ENCODE results near the gene TMEM121.

Gene TMEM121
- 0 to 0.17 (median 0) reads per million in 18 experiments for total RNA-seq

DNA sequence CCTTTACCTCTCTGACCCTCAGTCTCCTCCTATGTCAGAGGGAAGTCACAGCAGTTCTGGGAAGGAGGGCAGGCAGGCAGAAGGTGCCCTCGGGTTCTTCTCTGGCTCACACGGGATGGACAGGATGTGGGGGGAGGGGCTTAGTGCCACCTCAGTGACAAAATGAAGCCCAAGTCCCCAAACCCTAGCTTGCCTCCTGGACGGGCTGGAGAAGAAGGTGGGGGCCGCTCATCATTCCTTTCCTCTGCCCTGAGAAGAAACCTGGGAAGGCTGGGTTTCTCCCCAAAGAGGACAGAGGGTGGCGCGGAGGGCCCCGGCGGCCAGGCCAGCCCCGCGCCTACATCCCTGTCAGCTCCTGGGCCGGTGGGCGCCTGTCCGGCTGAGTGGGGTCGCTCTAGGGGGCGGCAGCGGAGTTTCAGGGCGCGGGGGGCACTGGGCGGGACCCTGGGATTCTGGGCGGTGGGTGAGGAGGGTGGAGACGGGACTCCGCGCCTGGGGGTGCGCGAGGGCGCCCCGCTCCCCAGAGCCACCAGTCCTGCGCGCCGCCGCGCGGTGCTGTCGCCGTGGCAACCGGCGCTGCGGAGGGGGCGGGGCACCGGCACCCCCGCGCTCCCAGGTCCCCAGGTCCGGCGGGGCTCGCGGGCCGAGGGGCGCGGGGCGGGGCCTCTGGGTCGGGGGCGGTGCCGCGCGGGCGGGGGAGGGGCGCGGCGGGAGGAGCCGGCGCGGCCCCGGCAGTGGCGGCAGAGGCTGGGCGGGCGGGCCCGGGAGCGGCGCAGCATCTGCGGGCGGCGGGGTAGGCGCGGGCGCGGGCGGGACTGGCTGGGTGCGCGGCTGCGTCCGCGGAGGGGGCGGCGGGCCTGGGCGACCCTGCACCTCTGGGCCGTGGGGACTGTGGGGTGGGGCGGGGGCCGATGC is at the start of gene TMEM121:
TSS of gene TMEM121 (plus strand) at position 723 of the 915 bp plus-strand sequence. CDS start 2,252 bp downstream, outside the sequence.
- DNase-seq: no peak

DNA sequence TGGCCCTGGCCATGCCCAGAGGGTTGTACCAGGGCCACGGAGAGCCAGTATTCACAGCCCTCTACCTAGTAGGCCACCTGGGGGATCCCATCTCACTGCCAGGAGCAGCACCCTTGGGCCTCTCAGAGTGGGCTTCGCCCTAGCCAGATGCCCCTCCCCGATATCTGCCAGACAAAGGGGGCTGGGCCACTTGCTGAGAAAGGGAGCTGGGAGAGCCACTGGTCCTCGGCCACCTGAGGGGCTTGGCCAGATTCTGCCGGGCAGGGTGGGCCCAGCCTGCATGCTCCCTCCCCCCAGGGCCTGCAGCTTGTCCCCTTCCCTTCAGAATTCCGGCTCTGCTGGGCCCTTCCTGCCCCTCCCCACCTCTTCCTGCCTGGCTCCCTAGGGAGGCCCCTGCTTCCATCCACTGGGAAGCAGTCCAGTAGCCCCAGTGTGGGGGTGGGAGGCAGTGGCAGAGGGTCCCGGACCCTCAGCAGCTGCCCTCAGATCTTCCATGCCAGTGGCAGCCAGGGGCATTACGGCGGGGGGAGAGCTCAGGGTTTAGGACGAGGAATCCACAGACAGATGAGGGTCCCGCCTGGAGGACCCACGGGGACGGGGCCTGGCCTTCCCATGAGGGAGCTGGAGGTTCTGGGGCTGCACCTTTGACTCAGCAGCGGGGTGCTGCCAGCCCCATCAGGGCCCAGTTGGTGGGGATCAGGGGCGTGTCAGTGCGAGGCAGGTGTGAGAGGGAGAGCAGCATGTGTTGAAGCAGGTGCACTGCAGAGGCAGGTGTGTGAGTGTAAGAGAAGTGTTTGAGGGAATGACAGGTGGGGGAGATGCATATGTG is 49.3 kb upstream of the TMEM121 start:
- DNase-seq: no peak

DNA sequence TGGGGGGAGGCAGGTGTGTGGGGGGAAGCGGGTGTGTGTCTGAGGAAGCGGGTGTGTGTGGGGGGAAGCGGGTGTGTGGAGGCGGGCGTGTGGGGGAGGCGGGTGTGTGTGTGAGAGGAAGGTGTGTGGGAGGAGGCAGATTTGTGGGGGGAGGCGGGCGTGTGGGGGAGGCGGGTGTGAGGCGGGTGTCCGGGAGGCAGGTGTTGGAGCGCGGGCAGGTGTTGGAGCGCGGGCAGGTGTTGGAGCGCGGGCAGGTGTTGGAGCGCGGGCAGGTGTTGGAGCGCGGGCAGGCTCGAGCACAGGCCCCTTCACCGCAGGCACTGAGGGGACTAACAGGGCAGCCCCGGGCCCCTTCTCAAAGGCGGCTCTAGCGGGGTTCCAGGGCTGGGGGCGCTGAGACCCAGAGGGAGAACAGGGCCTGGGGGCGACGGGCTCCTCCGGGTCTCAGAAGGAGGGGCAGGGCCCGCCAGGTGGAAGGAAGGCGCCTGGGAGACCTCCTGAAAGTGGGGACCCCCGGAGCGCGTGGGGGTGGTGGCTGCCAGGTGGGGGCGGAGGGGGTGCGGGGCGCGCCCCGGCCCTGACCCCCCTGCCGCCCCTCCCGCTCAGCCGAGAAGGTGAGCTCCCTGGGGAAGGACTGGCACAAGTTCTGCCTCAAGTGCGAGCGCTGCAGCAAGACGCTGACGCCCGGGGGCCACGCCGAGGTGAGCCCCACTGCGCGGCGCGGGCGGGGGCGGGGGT is 48.6 kb upstream of the TMEM121 start:
- DNase-seq: no peak

DNA sequence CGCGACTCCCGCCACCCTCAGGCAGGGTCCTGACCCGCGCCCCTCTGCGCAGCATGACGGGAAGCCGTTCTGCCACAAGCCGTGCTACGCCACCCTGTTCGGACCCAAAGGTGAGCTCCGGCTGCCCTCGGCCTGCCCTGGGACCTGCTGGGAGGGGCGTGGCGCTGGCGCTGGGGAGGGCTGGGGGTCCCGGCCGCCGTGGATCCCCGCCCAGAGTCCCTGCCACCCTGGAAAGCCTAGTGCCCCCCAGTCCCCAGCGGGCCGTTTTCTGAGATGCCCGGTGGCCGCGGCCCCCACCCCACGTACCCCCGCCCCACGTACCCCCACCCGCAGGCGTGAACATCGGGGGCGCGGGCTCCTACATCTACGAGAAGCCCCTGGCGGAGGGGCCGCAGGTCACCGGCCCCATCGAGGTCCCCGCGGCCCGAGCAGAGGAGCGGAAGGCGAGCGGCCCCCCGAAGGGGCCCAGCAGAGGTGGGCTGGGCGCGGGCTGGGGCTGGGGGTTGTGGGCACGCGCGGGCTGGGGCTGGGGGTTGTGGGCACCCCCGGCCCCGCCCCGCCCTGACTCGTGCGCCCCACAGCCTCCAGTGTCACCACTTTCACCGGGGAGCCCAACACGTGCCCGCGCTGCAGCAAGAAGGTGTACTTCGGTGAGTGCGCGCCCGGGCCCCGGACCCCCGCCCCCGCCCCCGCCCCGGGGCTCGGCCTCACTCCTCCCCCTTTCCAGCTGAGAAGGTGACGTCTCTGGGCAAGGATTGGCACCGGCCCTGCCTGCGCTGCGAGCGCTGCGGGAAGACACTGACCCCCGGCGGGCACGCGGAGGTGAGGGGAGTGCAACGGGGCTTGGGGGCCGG is 47.8 kb upstream of the TMEM121 start:
- DNase-seq: no peak

DNA sequence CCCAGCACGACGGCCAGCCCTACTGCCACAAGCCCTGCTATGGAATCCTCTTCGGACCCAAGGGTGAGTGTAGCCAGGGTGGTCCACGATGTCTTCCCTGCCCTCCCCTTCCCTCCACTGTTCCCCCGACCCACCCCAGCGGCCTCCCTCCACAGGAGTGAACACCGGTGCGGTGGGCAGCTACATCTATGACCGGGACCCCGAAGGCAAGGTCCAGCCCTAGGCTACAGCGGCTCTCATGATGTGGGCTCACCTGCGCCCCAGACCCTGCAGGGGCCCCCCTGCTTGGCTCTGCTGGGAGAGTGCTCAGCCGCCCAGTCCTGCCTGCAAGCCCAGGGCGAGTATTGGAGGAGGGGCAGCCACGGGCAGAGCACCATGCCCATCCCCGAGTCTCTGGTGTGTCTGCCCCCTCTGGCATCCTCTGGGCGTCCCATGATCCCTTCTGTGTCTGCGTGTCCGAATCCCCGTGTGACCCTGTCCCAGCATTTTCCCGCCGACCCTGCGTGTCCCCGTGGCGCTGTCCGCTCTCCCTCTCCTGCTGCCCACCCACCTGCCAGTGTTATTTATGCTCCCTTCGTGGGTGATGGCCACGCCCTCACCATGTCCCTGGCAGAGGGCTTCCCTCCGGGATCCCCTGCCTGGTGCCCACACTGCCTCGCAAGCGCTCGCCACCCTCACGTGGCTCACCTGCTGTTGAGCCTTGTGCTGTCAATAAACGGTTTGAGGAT is 46.8 kb upstream of the TMEM121 start:
- DNase-seq: no peak

DNA sequence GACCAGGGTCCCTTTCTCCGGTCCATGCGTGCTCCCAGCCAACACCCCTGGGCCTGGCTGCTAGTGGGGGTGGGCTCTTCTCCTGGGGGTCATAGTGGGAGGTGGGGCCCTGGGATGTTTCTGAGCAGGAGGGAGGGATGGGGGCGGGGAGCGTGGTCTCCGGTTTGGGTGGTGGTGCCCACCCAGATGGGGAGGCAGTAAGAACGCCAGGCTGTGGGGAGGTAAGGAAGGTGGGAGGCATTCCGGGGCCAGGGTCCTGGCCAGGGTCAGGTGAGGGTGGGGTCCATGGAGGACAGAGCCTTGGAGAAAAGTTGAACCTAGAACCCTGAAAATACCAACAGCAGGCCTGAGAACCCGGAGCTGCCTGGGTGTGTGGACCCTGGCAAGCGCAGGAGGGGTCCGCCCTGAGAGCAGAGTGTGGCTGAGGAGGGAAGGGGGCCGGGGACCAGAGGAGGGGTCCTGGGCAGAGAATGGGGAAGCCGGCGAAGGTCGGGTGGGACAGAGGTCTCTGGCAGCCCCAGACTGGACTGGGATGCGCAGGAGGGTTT is 46.1 kb upstream of the TMEM121 start:
- DNase-seq: no peak

DNA sequence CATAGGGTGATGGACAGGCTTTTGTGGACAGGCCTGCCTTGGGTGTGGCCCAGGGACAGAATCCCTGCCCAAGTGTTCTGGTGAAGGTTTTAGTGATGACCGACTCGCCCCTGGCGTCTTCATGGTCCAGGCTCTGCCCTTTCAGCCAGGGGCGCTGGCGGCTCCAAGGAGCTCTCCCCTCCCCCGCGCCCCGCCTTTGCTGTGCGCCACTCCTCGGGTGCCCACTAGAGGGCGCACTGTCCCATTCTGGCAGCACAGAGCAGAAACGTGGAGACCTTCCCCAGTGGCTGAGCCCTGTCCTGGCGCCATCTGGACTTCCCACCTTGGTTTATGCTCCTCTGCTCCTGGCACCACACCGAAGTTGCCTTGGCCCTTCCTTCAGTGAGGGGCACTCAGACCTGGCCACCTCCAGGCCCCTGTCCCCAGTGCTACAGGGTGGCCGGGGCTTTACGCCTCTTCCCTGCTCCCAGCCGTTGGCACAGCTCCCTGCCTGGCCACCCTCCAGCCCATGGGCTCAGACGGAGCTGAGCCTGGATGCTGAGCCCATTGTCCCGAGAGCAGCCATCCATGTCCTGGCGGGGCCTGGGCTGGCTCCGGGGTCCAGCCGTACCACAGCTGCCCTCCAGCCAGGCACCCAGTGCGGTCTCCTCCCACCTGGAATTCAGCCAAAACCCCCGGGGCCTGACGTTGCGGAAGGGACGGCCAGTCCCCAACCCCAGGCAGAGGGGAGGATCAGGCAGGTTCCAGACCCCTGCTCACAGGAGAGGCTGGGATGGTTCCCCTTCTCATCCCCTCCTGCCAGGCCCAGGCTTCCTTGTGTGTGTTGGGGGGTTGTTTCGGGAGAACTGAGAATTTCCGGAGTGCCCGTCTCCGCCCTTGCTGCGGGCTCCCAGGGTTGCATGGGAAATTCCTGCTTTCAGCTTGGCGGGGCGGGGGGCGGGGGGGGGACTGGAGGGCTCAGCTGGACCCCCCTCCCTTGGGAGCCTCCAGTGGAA is 45.3 kb upstream of the TMEM121 start:
- DNase-seq: peak; percentile 81 to 84

DNA sequence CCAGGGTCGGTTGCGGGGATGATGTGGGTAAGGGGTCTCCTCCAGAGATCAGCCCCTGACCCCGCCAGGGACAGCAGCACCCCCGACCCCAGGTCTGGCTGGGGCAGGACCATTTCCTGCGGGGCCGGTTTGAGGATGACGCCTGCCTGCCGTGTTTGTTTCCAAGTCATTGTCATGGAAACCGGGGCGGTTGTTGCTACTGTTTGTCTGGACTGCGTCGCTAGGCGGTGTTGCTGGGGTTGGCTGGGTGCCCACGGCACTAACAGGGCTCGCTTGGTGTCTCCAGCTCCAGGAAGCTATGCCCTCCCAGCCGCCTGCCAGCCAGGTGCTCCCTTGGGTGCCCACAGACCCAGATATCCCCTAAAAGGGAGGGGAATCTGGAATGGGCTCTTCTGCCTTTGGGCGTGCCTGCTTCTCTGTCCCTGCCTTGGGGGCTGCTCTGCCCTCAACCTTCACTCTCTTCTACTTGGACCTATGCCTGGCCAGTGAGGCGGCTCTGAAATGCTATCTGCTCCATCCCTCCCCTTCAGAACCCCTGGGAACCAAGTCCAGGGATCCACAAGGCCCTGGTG is 44.4 kb upstream of the TMEM121 start:
- peak; percentile 95 to 96 for DNase-seq

DNA sequence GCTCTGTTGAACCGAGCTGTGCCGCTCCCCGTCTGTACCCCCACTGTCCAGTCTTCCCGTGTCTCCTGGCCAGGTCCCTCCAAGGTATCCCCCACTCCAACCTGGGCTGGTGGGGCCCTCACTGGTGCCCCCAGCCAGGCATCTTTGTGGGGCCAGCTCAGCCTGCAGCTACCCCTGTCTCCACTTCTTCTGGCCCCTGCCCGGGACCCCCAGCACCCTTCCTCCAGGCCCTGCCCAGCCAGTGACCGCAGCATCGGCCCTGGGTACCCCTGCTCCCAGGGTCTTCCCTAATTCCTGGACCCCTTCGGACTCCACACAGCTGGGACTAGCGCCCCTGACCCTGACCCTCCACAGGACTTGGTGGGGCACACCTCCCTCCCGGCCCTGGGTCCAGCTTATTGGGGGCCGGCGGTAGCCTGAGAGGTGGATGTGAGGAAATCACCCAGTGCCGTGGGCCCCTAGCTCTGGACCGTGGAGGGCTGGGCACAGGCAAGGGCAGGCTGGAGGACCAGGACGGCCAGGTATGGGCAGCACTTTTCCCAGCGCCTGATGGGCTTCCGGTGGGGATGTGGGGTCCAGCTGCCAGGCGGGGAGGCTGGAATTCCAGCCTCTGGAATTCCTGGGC is 43.8 kb upstream of the TMEM121 start:
- DNase-seq: no peak

DNA sequence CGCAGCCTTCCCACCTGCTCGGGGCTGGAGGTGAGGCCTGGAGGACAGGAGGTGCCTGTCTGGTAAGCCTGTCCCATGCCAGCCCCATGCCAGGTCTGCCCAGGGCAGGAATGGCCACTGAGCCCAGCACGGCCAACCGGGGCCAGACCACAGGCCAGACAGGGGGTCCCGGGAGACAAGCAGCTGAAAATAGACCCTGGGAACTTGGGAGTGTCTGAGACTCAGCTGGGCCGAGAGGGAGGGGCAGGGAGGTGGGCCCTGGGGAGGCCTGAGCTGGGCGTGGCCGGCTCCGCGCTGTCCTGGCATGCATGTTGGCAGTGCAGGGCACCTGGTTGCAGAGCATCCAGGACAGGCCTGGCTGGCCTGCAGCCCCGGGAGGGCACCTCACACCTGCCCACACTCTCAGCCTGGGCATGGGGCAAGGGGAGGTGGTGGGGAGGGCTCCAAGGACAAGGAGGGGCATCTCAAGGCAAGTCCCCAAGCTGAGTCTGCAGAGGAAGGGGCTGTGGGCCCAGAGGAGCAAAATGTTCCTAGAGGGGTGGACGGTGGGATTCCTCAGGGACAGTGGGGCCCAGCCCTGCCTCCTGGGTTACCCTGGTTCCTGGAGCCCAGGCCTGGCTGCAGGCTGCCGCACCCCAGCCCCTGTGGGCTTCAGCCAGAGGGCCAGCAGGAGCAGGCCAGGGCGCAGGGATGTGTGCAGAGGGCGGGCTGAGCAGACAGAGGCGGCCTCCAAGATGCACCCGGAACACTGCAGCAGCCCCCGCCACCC is 42.9 kb upstream of the TMEM121 start:
- no peak for DNase-seq

DNA sequence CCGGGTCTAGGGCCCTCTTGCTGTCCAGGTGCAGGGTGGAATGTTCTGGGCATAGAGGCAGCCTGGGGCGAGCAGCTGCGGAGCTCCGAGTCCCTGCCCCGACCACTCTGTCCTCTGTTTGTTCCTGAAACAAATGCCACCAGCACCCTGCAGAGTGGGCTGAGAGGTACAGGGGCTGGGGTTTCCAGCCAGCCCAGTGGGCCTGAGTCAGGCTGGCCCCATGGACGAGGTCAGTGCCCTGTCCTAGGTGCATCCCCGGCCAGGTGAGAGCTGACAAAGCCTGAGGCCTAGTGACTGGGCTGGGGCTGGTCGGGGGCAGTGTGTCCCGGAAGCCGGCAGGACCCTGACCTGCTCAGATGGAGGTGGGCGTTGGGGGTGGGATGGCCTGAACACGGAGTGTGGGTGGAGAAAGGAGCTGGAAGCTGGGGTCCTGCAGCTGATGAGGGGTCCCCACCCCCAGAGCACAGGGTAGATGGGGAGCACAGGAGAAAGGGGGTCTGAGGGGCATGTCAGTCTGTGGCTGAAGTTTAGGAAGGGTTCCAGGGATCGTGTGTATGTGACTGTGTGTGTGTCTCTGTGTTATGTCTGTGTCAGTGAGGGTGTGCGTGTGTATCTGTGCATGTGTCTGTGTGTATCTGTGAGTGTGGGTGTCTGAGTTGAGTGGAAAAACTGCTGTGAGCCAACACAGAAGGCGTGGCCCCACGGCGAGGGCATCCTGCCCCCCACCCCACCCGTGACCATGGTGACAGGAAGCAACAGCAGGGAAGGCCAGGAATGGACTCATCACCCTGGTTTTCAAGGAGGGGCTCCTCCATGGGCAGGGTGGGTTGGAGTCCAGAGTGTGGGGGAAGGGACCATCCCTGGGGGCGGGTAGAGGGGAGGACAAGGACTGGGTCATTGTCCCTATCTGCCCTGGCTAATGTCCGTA is 42.0 kb upstream of the TMEM121 start:
- peak in 1 of 2 donors; percentile 4 for DNase-seq

DNA sequence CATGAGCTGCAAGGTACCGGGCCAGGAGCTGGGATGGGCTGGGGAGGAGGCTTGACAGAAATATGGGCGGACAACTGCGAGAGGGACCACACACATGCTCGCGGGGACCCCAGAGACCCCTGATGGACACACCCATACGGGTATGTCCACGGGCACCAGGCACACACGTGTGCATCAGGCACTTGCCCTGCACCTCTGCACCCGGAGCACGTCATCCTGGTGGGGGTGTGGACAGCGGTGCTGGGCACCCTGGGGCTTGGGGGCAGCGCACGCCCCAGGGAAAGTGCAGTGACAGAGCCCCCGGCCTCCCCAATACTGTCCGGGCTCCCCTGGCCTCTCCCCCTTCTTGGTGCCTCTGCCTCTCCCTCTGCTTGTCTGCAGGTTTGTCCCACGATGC is 41.4 kb upstream of the TMEM121 start:
- no peak for DNase-seq

DNA sequence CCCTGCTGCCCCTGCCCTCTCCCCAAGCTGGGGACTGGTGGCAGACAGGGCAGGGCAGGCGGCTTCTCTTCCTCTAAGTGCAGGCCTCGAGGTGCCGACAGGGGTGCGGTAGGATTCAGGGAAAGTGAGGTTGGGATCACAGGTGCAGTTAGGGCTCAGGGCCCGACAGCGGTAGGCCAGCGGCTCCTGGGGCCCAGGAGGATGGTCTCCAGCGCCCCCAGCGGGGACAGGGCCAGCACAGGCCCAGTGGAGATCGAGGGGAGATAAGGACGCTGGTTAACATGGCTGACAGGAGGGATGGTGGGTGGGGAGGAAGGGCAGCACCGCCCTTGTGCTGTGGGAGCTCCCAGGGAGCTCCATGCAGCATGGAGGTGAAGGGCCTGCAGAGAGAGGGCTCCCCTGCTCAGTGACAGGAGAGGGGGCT is 40.6 kb upstream of the TMEM121 start:
- no peak for DNase-seq

DNA sequence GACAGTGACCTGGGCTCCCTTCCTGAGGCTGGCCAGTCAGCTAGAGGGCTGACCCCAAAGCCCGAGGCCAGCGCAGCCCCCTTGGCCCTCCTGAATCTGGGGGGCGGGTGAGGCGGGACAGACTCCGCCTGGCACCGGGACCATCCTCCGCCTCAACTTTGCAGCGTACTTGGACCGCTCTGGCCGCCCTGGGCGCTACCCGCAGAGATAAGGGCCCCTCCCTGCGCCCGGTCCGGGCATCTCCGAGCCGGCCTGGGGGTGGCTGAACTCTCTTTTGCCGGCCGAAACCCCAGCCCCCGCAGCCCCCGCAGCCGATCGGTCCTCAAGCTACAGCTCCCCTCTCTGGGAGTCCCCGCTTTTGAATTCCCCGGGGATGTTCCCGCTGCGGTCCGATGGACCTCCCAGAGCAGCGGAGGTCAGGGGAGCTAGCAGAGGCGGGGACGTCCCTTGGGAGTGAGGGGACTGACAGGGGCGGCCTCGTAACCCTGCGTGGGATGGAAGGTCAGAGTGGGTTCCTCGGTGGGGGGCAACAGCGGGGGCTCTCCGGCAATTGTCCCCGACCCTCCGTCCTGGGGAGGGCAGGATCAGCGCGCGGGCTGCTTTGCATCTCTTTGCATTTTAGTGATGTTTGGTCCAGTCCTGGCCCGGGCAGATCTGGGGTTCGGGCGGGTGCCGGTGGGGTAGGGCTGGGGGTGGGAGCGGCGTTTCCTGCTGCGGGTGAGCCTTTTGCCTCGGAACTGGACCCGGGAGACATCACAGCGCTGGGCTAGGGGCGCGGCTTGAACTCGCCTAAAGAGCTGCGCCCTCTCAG is 40.0 kb upstream of the TMEM121 start, which contains the start of gene CRIP1:
TSS of gene CRIP1 (plus strand) at position 724 of the 811 bp plus-strand sequence. CDS start 374 bp downstream, outside the sequence.
- DNase-seq: no peak

DNA sequence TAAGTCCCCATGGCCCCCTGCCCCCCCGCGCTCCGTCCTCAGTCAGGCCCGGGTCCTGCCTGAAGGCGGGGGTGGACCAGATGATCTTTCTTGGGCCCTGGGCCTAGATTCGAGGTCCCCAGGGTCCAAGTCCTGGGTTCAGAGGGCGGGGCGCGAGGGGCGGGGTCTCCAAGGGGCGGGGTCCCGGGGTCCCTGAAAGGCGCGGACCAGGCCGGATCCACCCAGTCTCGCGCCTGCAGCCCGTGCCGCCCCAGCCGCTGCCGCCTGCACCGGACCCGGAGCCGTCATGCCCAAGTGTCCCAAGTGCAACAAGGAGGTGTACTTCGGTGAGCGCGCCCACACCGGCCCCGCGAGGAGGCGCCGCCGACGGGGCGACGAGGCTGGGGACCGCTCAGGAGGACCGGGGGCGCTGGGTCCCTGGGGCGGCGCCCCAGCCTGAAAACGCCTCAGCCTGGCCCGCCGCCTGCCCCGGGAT is 39.4 kb upstream of the TMEM121 start:
- no peak for DNase-seq
